CD4-positive, alpha-beta T cell treated with Interleukin-10 for 1 hour (primary cell): ENCODE results near the gene MFAP3.

Source experiments
- DNase-seq: peaks from one replicate; pipeline ENCODE4 v3.0.0-alpha.2; 2020

MFAP3 gene

DNA sequence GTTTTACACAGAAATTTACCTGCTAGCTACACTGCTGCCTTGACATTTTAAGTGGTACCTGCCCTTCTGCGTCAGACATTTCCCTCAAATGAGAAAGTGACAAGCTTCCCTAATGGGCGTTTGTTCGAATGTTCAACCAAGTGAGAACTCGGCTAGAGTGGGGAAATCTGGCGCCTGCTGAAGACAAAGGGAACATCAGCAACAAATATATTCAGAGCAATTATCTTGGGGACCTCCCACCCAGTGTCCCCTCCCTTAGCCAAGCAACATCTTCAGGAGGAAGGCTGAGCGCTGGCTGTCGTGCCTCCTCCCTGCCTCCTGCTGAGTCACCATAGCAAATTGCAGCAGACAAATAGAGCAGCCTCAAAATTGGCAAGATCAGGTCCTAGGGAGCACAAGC lies 57.1 kb downstream of the MFAP3 start:
- DNase-seq = no peak

DNA sequence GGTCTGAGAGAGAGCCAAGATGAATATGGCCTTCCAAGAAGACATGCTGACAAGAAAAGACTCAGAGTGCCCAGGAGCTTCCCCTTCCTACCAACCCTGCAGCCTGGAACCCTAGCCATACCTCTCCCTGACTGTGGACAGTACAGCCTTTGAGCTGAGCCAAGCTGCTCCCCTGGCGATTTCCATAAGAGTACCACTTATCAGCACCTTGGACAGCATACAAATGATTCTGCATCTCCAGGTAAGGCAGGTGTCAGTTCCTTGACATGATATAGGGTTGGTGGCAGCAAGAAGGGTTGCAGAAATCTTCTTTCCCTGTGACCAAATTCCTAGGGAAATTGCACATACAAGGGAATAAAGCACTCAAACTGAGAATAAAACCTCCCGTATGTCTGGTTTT lies 58.3 kb downstream of the MFAP3 start:
- no peak for DNase-seq

DNA sequence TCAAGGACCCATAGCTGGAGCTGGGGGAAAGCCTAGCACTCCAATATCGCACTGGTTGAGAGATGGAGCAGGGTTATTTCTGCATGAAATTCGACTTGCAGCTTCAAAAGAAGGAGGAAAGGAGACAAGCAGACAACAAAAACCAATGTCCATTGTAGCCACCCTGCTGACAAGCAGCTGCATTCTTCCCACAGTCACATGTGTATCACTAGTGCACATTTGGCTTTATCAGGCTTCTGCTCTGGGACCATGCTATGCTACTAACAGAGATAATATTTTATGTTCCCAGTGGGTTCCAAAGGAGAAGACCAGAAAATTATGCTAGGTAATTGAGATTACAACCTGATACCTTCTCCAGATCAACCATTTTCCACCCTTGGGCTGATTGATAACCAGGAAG lies 59.7 kb downstream of the MFAP3 start:
- DNase-seq = no peak

DNA sequence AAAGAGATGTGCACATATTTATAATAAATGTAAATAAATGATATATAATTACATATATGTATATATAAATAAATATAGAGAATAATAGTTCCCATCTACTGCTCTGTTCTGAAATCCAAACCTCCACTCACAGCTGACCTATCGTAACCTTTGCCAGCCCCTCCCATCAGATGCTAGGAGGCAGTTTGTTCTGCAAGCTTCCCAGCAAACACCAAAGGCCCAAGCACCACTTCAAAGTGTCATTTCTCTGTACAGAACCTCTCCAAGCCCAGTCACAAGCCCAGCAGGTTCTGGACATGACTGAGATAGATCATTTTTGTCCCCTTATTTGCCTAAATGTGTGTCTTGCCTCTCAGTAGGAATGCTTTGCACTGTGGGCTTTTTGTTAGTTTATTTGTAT lies 62.4 kb downstream of the MFAP3 start:
- no peak for DNase-seq

DNA sequence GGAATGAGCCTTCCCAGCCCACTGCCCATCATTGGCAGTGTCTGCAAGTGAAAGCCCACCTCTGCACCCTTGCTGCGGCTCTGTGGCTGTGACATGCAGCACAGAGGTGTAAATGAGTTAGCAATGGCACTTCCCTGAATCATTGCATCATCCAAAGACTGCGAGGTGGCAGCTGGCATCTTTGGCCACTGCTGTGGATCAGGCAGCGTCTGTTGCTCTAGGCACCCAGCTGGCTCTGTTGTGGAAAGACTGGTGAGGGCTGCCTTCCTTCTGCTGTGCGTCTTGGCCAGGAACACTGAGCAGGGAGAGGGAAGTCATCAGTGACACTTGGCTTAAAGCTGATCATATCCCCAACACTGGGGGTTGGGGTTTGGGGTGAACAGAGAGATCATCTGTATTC lies 64.5 kb downstream of the MFAP3 start:
- DNase-seq = no peak
